ENCODE measurements around the gene PRDM16. TPM values are rescaled to one million over a fixed set of nuclear protein-coding genes. Genes with fewer than 3 reads are reported as not detected.
A peak's percentile ranks its signal among the peaks of the same experiment; 100 is the strongest.

Gene PRDM16
- total RNA-seq, 1 experiment from 2014 or later = 1.6 TPM

GRCh38 chr1:3281735-3282134, 212.7 kb downstream of the PRDM16 start (continued):
- TF ChIP-seq, protein P1, sequence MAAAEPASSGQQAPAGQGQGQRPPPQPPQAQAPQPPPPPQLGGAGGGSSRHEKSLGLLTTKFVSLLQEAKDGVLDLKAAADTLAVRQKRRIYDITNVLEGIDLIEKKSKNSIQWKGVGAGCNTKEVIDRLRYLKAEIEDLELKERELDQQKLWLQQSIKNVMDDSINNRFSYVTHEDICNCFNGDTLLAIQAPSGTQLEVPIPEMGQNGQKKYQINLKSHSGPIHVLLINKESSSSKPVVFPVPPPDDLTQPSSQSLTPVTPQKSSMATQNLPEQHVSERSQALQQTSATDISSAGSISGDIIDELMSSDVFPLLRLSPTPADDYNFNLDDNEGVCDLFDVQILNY (CRISPR knock-in tag; IDR thresholded peaks at IDR 0.05) = no peak
- TF ChIP-seq IRF2 (CRISPR knock-in tag; IDR thresholded peaks at IDR 0.05; ENCODE audit: borderline replicate concordance, low read depth) (no peak), EMX1 (CRISPR knock-in tag; IDR thresholded peaks at IDR 0.05) (no peak)
- TF ChIP-seq, protein P2, sequence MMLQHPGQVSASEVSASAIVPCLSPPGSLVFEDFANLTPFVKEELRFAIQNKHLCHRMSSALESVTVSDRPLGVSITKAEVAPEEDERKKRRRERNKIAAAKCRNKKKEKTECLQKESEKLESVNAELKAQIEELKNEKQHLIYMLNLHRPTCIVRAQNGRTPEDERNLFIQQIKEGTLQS (CRISPR knock-in tag; conservative IDR thresholded peaks at IDR 0.05) = no peak

DNA sequence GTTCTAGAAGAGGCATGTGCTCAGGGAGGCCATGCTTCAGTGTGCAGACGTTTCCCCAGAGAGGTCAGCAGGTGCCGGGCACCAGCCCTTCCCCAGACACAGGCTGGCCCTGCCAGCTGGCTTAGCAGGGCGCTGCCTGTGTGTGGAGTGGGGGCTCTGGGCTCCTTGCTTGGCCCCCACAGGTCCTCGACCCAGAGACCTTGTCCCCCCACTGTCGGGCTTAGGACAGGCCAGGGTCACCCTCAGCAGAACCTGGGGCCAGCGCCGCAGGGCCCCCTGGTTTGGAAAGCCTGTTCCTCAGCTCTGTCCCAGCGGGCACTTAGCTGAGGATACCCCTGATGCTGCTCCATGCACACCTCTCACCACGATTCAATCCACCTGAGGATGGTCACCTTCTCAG, 213.2 kb downstream of the PRDM16 start:
- no peaks in the 10 kb centered on the region for H3K36me3 Mint-ChIP-seq
- no peak overlapping the region for H3K4me3 Mint-ChIP-seq
- peaks cover 14% of the 10 kb centered on the region for H3K4me1 Mint-ChIP-seq
- ChIA-PET CTCF (interaction anchor here (0.7 to 1.5 kb wide), 6 partner anchors 11 to 309 kb away, joined by 3 to 11 read pairs (median 4); no protein-coding TSS in a partner anchor), POLR2A (no interaction called here)
- H3K9me3 Mint-ChIP-seq = no peaks in the 10 kb centered on the region
- no peak for ATAC-seq
- H3K27ac Mint-ChIP-seq = no peak overlapping the region
- H3K27me3 Mint-ChIP-seq (ENCODE audit: low read depth) = no peaks in the 10 kb centered on the region
- TF ChIP-seq ELF4 (CRISPR knock-in tag; IDR thresholded peaks at IDR 0.05; ENCODE audit: low read depth) (no peak), CREM (CRISPR knock-in tag; IDR thresholded peaks at IDR 0.05) (no peak), MYBL2 (CRISPR knock-in tag; IDR thresholded peaks at IDR 0.05) (no peak)
- no peak for DNase-seq (ENCODE audit: low spot score)

- H3K27me3 Mint-ChIP-seq (ENCODE audit: low read depth) = no peaks in the 10 kb centered on the region
- H3K9me3 Mint-ChIP-seq = no peaks in the 10 kb centered on the region
- ATAC-seq (no peak), DNase-seq (ENCODE audit: low spot score) (no peak)
- POLR2A ChIA-PET = no interaction called here
- H3K36me3 Mint-ChIP-seq = no peaks in the 10 kb centered on the region
- no peak overlapping the region for H3K27ac Mint-ChIP-seq
- H3K4me3 Mint-ChIP-seq = no peak overlapping the region
- CTCF ChIA-PET = interaction anchor here (0.8 to 1.5 kb wide), 11 partner anchors 12 to 189 kb away, joined by 3 to 8 read pairs (median 3); no protein-coding TSS in a partner anchor
- TF ChIP-seq, protein P3, sequence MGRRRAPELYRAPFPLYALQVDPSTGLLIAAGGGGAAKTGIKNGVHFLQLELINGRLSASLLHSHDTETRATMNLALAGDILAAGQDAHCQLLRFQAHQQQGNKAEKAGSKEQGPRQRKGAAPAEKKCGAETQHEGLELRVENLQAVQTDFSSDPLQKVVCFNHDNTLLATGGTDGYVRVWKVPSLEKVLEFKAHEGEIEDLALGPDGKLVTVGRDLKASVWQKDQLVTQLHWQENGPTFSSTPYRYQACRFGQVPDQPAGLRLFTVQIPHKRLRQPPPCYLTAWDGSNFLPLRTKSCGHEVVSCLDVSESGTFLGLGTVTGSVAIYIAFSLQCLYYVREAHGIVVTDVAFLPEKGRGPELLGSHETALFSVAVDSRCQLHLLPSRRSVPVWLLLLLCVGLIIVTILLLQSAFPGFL (CRISPR knock-in tag; IDR thresholded peaks at IDR 0.05; ENCODE audit: borderline replicate concordance) = no peak
- no peak for TF ChIP-seq USF1 (CRISPR knock-in tag; IDR thresholded peaks at IDR 0.05)
- TF ChIP-seq ATF6 (CRISPR knock-in tag; IDR thresholded peaks at IDR 0.05) = no peak
- H3K4me1 Mint-ChIP-seq = peaks cover 14% of the 10 kb centered on the region
These were observed 213.8 kb downstream of the PRDM16 start for GRCh38 chr1:3282656-3283430.

DNA sequence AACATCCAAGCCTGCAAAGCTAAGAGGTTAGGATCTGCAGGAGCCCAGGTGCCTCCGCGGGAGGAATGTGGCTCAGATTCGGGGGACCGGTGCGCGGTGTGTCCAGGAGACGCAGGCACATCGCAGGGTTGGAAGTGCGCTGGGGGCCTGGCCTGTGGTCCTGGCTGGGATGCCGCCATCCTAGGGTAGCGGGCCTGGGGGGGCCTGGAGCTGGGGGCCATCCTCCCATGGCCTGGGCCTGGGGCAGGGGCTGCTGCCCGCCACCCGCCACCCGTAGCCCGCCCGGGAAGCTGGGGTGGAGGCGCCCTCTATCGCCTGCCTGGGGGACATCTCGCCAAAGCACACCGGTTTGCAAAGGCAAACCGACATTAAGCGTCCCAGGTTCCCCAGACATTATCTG, 214.8 kb downstream of the PRDM16 start:
- ChIA-PET POLR2A (no interaction called here), CTCF (interaction anchor here (0.8 to 2.0 kb wide), 15 partner anchors 13 to 212 kb away, joined by 3 to 8 read pairs (median 3); no protein-coding TSS in a partner anchor)
- Mint-ChIP-seq H3K27me3 (ENCODE audit: low read depth) (no peaks in the 10 kb centered on the region), H3K27ac (no peak overlapping the region), H3K4me3 (no peak overlapping the region), H3K36me3 (no peaks in the 10 kb centered on the region), H3K4me1 (peaks cover 14% of the 10 kb centered on the region), H3K9me3 (no peaks in the 10 kb centered on the region)
- DNase-seq (ENCODE audit: low spot score) (peak; percentile 77), ATAC-seq (peak; percentile 79)
- TF ChIP-seq SMAD3 (CRISPR knock-in tag; IDR thresholded peaks at IDR 0.05; ENCODE audit: borderline replicate concordance) (no peak), GABPB1 (CRISPR knock-in tag; IDR thresholded peaks at IDR 0.05) (no peak), CTCF (IDR thresholded peaks at IDR 0.05) (peak; percentile 62; the same call in 1 of the 2 replicates), ZNF423 (CRISPR knock-in tag; IDR thresholded peaks at IDR 0.05) (no peak), SMAD4 (CRISPR knock-in tag; IDR thresholded peaks at IDR 0.05) (no peak), NFE2L1 (CRISPR knock-in tag; IDR thresholded peaks at IDR 0.05) (no peak)
- TF ChIP-seq, protein P1 (CRISPR knock-in tag; IDR thresholded peaks at IDR 0.05) = no peak
- TF ChIP-seq, protein P4, sequence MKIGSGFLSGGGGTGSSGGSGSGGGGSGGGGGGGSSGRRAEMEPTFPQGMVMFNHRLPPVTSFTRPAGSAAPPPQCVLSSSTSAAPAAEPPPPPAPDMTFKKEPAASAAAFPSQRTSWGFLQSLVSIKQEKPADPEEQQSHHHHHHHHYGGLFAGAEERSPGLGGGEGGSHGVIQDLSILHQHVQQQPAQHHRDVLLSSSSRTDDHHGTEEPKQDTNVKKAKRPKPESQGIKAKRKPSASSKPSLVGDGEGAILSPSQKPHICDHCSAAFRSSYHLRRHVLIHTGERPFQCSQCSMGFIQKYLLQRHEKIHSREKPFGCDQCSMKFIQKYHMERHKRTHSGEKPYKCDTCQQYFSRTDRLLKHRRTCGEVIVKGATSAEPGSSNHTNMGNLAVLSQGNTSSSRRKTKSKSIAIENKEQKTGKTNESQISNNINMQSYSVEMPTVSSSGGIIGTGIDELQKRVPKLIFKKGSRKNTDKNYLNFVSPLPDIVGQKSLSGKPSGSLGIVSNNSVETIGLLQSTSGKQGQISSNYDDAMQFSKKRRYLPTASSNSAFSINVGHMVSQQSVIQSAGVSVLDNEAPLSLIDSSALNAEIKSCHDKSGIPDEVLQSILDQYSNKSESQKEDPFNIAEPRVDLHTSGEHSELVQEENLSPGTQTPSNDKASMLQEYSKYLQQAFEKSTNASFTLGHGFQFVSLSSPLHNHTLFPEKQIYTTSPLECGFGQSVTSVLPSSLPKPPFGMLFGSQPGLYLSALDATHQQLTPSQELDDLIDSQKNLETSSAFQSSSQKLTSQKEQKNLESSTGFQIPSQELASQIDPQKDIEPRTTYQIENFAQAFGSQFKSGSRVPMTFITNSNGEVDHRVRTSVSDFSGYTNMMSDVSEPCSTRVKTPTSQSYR (CRISPR knock-in tag; IDR thresholded peaks at IDR 0.05) = no peak
- TF ChIP-seq, protein P5, sequence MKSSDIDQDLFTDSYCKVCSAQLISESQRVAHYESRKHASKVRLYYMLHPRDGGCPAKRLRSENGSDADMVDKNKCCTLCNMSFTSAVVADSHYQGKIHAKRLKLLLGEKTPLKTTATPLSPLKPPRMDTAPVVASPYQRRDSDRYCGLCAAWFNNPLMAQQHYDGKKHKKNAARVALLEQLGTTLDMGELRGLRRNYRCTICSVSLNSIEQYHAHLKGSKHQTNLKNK (CRISPR knock-in tag; IDR thresholded peaks at IDR 0.05) = no peak
